CD4-positive, alpha-beta T cell (primary cell): Measurements from ENCODE around the gene VPS39. TPM values are rescaled to one million over a fixed set of nuclear protein-coding genes. Genes with fewer than 3 reads are reported as not detected.

Experiments
- ATAC-seq: fragments of 200-7000 bp; cut with Tn5 transposase; one replicate; pipeline ENCODE4 v1.10.0; 2022; ENCODE audit warnings: mild to moderate bottlenecking; ENCODE audit not compliant: poor library complexity
- CTCF ChIA-PET: fragments of 350-600 bp; sonication (Branson Sonifier 250); formaldehyde crosslinking; loops from one replicate; lab custom pipeline; 2021; ENCODE audit warnings: antibody characterized with exemption, inconsistent platforms; lab: Charles Lee
- POLR2A ChIA-PET: fragments of 350-600 bp; sonication (Branson Sonifier 250); formaldehyde crosslinking; loops from one replicate; lab custom pipeline; 2021; ENCODE audit warnings: antibody characterized with exemption, inconsistent platforms; lab: Charles Lee
- DNase-seq, 14 experiments: peaks; one replicate each; pipeline ENCODE4 v3.0.0-alpha.2; 2013 to 2020; ENCODE audit warnings: mixed read lengths in 2 of 14
- H3K27ac ChIP-seq, 2 donors: one replicate each; pipeline versions ENCODE4 v1.5.1 to v1.7.0; 2013; ENCODE audit warnings: low read length in 2 of 2, low read depth in 1 of 2, mild to moderate bottlenecking in 1 of 2
- H3K27me3 ChIP-seq, 2 experiments: 1 replicate in 1 of 2; 2 replicates in 1 of 2; pipeline versions ENCODE4 v1.6.1 to v1.7.0; 2013; ENCODE audit warnings: low read length in 2 of 2, control low read depth in 1 of 2, mild to moderate bottlenecking in 1 of 2, moderate library complexity in 1 of 2; ENCODE audit not compliant: insufficient read depth in 2 of 2, control insufficient read depth in 1 of 2
- H3K36me3 ChIP-seq: one replicate; pipeline ENCODE4 v1.6.1; 2013; ENCODE audit warnings: low read length, control low read depth; ENCODE audit not compliant: insufficient read depth
- H3K4me1 ChIP-seq: one replicate; pipeline ENCODE4 v1.6.1; 2013; ENCODE audit warnings: low read length, control low read depth; ENCODE audit not compliant: insufficient read depth
- H3K4me3 ChIP-seq: one replicate; pipeline ENCODE4 v1.5.1; 2013; ENCODE audit warnings: mild to moderate bottlenecking, low read length, moderate library complexity
- H3K9me3 ChIP-seq, 2 experiments: 1 replicate in 1 of 2; 2 replicates in 1 of 2; pipeline versions ENCODE4 v1.6.1 to v1.7.0; 2013; ENCODE audit warnings: low read length in 2 of 2, mild to moderate bottlenecking in 2 of 2, control low read depth in 1 of 2, moderate library complexity in 1 of 2; ENCODE audit not compliant: control insufficient read depth in 1 of 2, insufficient read depth in 1 of 2
- H3K27ac Mint-ChIP-seq: one replicate; pipeline ENCODE4 v1.8.0; 2020; ENCODE audit warnings: mixed read lengths
- H3K27me3 Mint-ChIP-seq: one replicate; pipeline ENCODE4 v1.8.0; 2021; ENCODE audit warnings: mixed read lengths
- H3K36me3 Mint-ChIP-seq: one replicate; pipeline ENCODE4 v1.8.0; 2021; ENCODE audit warnings: low read depth, mixed read lengths
- H3K4me1 Mint-ChIP-seq: one replicate; pipeline ENCODE4 v1.8.0; 2021; ENCODE audit warnings: low read depth, mixed read lengths
- H3K4me3 Mint-ChIP-seq: one replicate; pipeline ENCODE4 v1.8.0; 2020; ENCODE audit warnings: mild to moderate bottlenecking, mixed read lengths
- H3K9me3 Mint-ChIP-seq: one replicate; pipeline ENCODE4 v1.8.0; 2020; ENCODE audit warnings: mixed read lengths
- intact Hi-C, 2 experiments: fragments of 100-400 bp; cut with DNase I in 1 of 2; cut with micrococcal nuclease in 1 of 2; formaldehyde crosslinking; loops; one replicate each; pipeline versions ENCODE4 v1.15.1 to v1.9.0; 2023 to 2025; cut with DNase I, micrococcal nuclease
- total RNA-seq, 174 experiments: library from RNA in 2 of 174; stranded (reverse) in 2 of 174; gene quantifications; one replicate each; pipeline ENCODE4 v1.2.3 and lab custom pipeline; 2021 to 2026
- TF ChIP-seq, protein P1 (sequence below): fragments of 200-600 bp; IDR thresholded peaks from one replicate; pipeline ENCODE4 v1.8.0; 2022; ENCODE audit warnings: antibody characterized with exemption, mild to moderate bottlenecking

Gene VPS39
- total RNA-seq, 2 experiments from 2014 or later, result 73.4 to 82.5 TPM

GRCh38 chr15:42203891-42204290 is 4.2 kb downstream of the VPS39 start:
- no peaks in the 10 kb centered on the region for H3K27me3 ChIP-seq
- intact Hi-C loops, result loop anchor here in 1 of 2 experiments (10.0 kb wide), 1 partner anchor 291 kb away; the partner anchor contains the start of genes SNAP23 and ZNF106
- TF ChIP-seq, protein P1, sequence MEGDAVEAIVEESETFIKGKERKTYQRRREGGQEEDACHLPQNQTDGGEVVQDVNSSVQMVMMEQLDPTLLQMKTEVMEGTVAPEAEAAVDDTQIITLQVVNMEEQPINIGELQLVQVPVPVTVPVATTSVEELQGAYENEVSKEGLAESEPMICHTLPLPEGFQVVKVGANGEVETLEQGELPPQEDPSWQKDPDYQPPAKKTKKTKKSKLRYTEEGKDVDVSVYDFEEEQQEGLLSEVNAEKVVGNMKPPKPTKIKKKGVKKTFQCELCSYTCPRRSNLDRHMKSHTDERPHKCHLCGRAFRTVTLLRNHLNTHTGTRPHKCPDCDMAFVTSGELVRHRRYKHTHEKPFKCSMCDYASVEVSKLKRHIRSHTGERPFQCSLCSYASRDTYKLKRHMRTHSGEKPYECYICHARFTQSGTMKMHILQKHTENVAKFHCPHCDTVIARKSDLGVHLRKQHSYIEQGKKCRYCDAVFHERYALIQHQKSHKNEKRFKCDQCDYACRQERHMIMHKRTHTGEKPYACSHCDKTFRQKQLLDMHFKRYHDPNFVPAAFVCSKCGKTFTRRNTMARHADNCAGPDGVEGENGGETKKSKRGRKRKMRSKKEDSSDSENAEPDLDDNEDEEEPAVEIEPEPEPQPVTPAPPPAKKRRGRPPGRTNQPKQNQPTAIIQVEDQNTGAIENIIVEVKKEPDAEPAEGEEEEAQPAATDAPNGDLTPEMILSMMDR, result no peak
- H3K36me3 ChIP-seq, result peaks cover 25% of the 10 kb centered on the region
- ChIA-PET CTCF (no interaction called here), POLR2A (no interaction called here)
- no peaks in the 10 kb centered on the region for H3K9me3 Mint-ChIP-seq
- peaks cover 46% of the 10 kb centered on the region for H3K36me3 Mint-ChIP-seq
- H3K4me1 ChIP-seq, result peaks cover 31% of the 10 kb centered on the region
- peaks cover 78% of the 10 kb centered on the region for H3K4me1 Mint-ChIP-seq
- no peaks in the 10 kb centered on the region for H3K27me3 Mint-ChIP-seq
- no peak for DNase-seq
- H3K27ac ChIP-seq, result no peak overlapping the region
- H3K4me3 Mint-ChIP-seq, result peak overlapping the region; percentile 56
- H3K4me3 ChIP-seq, result no peak overlapping the region
- H3K9me3 ChIP-seq, result no peaks in the 10 kb centered on the region
- no peak overlapping the region for H3K27ac Mint-ChIP-seq
- ATAC-seq, result no peak

GRCh38 chr15:42202653-42203052 is 5.5 kb downstream of the VPS39 start:
- Mint-ChIP-seq H3K27ac (no peak overlapping the region), H3K9me3 (no peaks in the 10 kb centered on the region), H3K27me3 (no peaks in the 10 kb centered on the region), H3K4me3 (no peak overlapping the region), H3K4me1 (peaks cover 72% of the 10 kb centered on the region), H3K36me3 (peaks cover 52% of the 10 kb centered on the region)
- ATAC-seq (no peak), DNase-seq (no peak)
- TF ChIP-seq, protein P1, result no peak
- Histone ChIP-seq H3K36me3 (peaks cover 38% of the 10 kb centered on the region), H3K27me3 (no peaks in the 10 kb centered on the region), H3K4me3 (no peak overlapping the region), H3K27ac (no peak overlapping the region), H3K4me1 (peaks cover 25% of the 10 kb centered on the region), H3K9me3 (no peaks in the 10 kb centered on the region)
- ChIA-PET POLR2A (no interaction called here), CTCF (no interaction called here)
- intact Hi-C loops, result loop anchor here in 1 of 2 experiments (10.0 kb wide), 1 partner anchor 292 kb away; the partner anchor contains the start of genes SNAP23 and ZNF106

- TF ChIP-seq, protein P1, result no peak
- peaks cover 43% of the 10 kb centered on the region for H3K36me3 ChIP-seq
- ATAC-seq, result no peak
- no peak overlapping the region for H3K27ac ChIP-seq
- no peak for DNase-seq
- peaks cover 19% of the 10 kb centered on the region for H3K4me1 ChIP-seq
- ChIA-PET POLR2A (no interaction called here), CTCF (no interaction called here)
- H3K4me1 Mint-ChIP-seq, result peaks cover 63% of the 10 kb centered on the region
- peaks cover 57% of the 10 kb centered on the region for H3K36me3 Mint-ChIP-seq
- no peak overlapping the region for H3K4me3 ChIP-seq
- H3K9me3 Mint-ChIP-seq, result no peaks in the 10 kb centered on the region
- no peak overlapping the region for H3K4me3 Mint-ChIP-seq
- H3K27me3 Mint-ChIP-seq, result no peaks in the 10 kb centered on the region
- H3K27ac Mint-ChIP-seq, result no peak overlapping the region
- intact Hi-C loops, result loop anchor here in 1 of 2 experiments (10.0 kb wide), 1 partner anchor 293 kb away; the partner anchor contains the start of genes SNAP23 and ZNF106
- no peaks in the 10 kb centered on the region for H3K27me3 ChIP-seq
- H3K9me3 ChIP-seq, result no peaks in the 10 kb centered on the region
Measured at GRCh38 chr15:42201801-42202200, 6.3 kb downstream of the VPS39 start.
